ENCODE data around the gene SLC39A11. TPM values are rescaled to one million over a fixed set of nuclear protein-coding genes. Genes with fewer than 3 reads are reported as not detected.

Gene SLC39A11
- polyA plus RNA-seq, 1 donor from 2014 or later = 8.0 TPM

- no peak overlapping the region for H3K4me3 ChIP-seq (ENCODE audit: low read length)
- H3K36me3 ChIP-seq (ENCODE audit: insufficient read depth, low read length) = no peaks in the 10 kb centered on the region
- H2AFZ ChIP-seq (ENCODE audit: low read depth, low read length) = no peak overlapping the region
- H3K27me3 ChIP-seq (ENCODE audit: insufficient read depth, low read depth, low read length) = no peaks in the 10 kb centered on the region
- H3F3A ChIP-seq (ENCODE audit: insufficient read depth, low read length, poor library complexity, severe bottlenecking) = no peaks in the 10 kb centered on the region
- no peaks in the 10 kb centered on the region for H4K20me1 ChIP-seq (ENCODE audit: insufficient read depth)
- H3K27ac ChIP-seq (ENCODE audit: low read length) = no peak overlapping the region
- no peak for TF ChIP-seq SMC3 (conservative IDR thresholded peaks at IDR 0.05; ENCODE audit: poor library complexity)
- no peak overlapping the region for H3K4me2 ChIP-seq (ENCODE audit: low read length)
- no peak overlapping the region for H3K9ac ChIP-seq (ENCODE audit: low read length)
- H3K79me2 ChIP-seq (replicated peaks; ENCODE audit: insufficient read depth, low read length) = no peaks in the 10 kb centered on the region
- H3K9me3 ChIP-seq (ENCODE audit: low read length) = no peaks in the 10 kb centered on the region
- H3K9me2 ChIP-seq (ENCODE audit: insufficient read depth, low read length) = no peaks in the 10 kb centered on the region
Measured at GRCh38 chr17:72677108-72677507, 415.4 kb downstream of the SLC39A11 start.

GRCh38 chr17:72672729-72673128, 419.8 kb downstream of the SLC39A11 start:
- no peak overlapping the region for H2AFZ ChIP-seq (ENCODE audit: low read depth, low read length)
- TF ChIP-seq EP300 (conservative IDR thresholded peaks at IDR 0.05; ENCODE audit: poor library complexity, severe bottlenecking) = no peak
- no peaks in the 10 kb centered on the region for H3K9me3 ChIP-seq (ENCODE audit: low read length)
- H3K27ac ChIP-seq (ENCODE audit: low read length) = no peak overlapping the region
- no peaks in the 10 kb centered on the region for H3K27me3 ChIP-seq (ENCODE audit: insufficient read depth, low read depth, low read length)
- H3K4me2 ChIP-seq (ENCODE audit: low read length) = no peak overlapping the region
- H3K9me2 ChIP-seq (ENCODE audit: insufficient read depth, low read length) = no peaks in the 10 kb centered on the region
- H3K4me3 ChIP-seq (ENCODE audit: low read length) = no peak overlapping the region
- H3K9ac ChIP-seq (ENCODE audit: low read length) = no peak overlapping the region
- no peaks in the 10 kb centered on the region for H3K36me3 ChIP-seq (ENCODE audit: insufficient read depth, low read length)
- H3K79me2 ChIP-seq (replicated peaks; ENCODE audit: insufficient read depth, low read length) = no peaks in the 10 kb centered on the region
- no peaks in the 10 kb centered on the region for H4K20me1 ChIP-seq (ENCODE audit: insufficient read depth)
- H3F3A ChIP-seq (ENCODE audit: insufficient read depth, low read length, poor library complexity, severe bottlenecking) = no peaks in the 10 kb centered on the region

GRCh38 chr17:72671016-72671415, 421.5 kb downstream of the SLC39A11 start:
- TF ChIP-seq EP300 (conservative IDR thresholded peaks at IDR 0.05; ENCODE audit: poor library complexity, severe bottlenecking) = no peak
- TF ChIP-seq REST (IDR thresholded peaks at IDR 0.05; ENCODE audit: borderline replicate concordance) = no peak

DNA sequence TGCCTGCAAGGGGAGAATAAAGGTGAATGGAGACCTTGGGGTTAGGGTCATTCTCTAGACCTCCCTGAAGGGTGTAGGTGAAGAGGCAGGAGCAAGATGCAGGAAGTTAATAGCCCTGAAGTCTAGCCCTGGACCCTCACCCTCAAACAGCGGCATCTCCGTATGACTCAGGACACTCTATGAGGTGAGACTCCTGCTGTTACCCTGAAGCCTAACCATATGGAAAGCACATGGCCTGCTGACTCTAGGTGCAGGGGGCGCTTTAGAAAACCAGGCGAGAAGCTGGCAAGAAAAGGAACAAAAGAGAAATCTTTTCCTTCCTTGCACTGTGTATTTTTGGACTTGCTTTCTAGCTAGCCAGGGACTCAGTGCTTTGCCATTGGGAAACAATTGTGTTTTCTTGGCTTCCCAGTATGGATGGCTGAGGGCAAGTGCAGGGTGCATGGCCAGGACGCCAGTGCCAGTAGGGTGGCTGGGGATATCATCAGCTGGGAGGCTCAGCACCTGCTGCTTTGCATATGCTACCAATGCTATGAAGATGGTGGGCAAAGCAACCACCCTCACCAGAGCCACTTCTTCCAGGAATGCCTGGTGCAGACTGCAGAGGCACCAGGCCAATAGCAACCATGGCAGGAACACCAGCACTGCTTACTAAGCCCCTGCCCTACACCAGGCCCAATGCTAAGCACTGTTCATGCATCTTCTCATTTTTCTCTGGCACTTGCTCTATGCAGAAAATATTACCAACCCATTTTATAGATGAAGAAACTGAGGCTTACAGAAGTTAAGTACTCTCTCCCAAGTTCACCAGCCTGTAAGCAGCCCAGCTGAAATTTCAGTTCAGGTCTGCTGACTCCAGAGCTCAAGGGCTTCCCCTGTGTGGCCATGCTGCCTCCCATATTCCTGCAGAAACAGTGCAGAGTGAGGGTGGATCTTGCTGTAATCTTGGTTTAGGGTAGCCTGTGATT, 425.1 kb downstream of the SLC39A11 start:
- no peak overlapping the region for H3K4me3 ChIP-seq (ENCODE audit: low read length)
- H4K20me1 ChIP-seq (ENCODE audit: insufficient read depth) = no peaks in the 10 kb centered on the region
- H3K9me2 ChIP-seq (ENCODE audit: insufficient read depth, low read length) = no peaks in the 10 kb centered on the region
- no peaks in the 10 kb centered on the region for H3F3A ChIP-seq (ENCODE audit: insufficient read depth, low read length, poor library complexity, severe bottlenecking)
- no peaks in the 10 kb centered on the region for H3K27me3 ChIP-seq (ENCODE audit: insufficient read depth, low read depth, low read length)
- no peak overlapping the region for H3K27ac ChIP-seq (ENCODE audit: low read length)
- no peak overlapping the region for H3K4me2 ChIP-seq (ENCODE audit: low read length)
- no peak overlapping the region for H3K9ac ChIP-seq (ENCODE audit: low read length)
- no peaks in the 10 kb centered on the region for H3K79me2 ChIP-seq (replicated peaks; ENCODE audit: insufficient read depth, low read length)
- H3K9me3 ChIP-seq (ENCODE audit: low read length) = no peaks in the 10 kb centered on the region
- no peaks in the 10 kb centered on the region for H3K36me3 ChIP-seq (ENCODE audit: insufficient read depth, low read length)
- H2AFZ ChIP-seq (ENCODE audit: low read depth, low read length) = no peak overlapping the region
- TF ChIP-seq RAD21 (conservative IDR thresholded peaks at IDR 0.05) (no peak), EZH2 (IDR thresholded peaks at IDR 0.05; ENCODE audit: borderline replicate concordance, insufficient read depth, low read length, poor library complexity, severe bottlenecking) (no peak), CTCF (IDR thresholded peaks at IDR 0.05; ENCODE audit: poor library complexity, severe bottlenecking) (no peak), POLR2AphosphoS5 (IDR thresholded peaks at IDR 0.05) (no peak), TAF1 (IDR thresholded peaks at IDR 0.05; ENCODE audit: low read depth) (no peak), REST (IDR thresholded peaks at IDR 0.05; ENCODE audit: borderline replicate concordance) (no peak)

More at GRCh38 chr17:72671016-72671415, 421.5 kb downstream of the SLC39A11 start:
- Histone ChIP-seq H3K9me3 (ENCODE audit: low read length) (no peaks in the 10 kb centered on the region), H3K9ac (ENCODE audit: low read length) (no peak overlapping the region), H4K20me1 (ENCODE audit: insufficient read depth) (no peaks in the 10 kb centered on the region), H3K9me2 (ENCODE audit: insufficient read depth, low read length) (no peaks in the 10 kb centered on the region), H3K4me3 (ENCODE audit: low read length) (no peak overlapping the region), H3K79me2 (replicated peaks; ENCODE audit: insufficient read depth, low read length) (no peaks in the 10 kb centered on the region), H2AFZ (ENCODE audit: low read depth, low read length) (no peak overlapping the region), H3K36me3 (ENCODE audit: insufficient read depth, low read length) (no peaks in the 10 kb centered on the region), H3K4me2 (ENCODE audit: low read length) (no peak overlapping the region), H3K27ac (ENCODE audit: low read length) (no peak overlapping the region), H3K27me3 (ENCODE audit: insufficient read depth, low read depth, low read length) (no peaks in the 10 kb centered on the region), H3F3A (ENCODE audit: insufficient read depth, low read length, poor library complexity, severe bottlenecking) (no peaks in the 10 kb centered on the region)
